ENCODE results near the gene TUT1. TPM values are rescaled to one million over a fixed set of nuclear protein-coding genes. Genes with fewer than 3 reads are reported as not detected.
A peak's percentile ranks its signal among the peaks of the same experiment; 100 is the strongest.
"Not testable (repeated sequence)": the region's sequence is repeated elsewhere in the genome, so short reads cannot be mapped to it uniquely, and the experiment has no call there.

The TUT1 gene
- total RNA-seq, 1 experiment from 2014 or later: 13.8 TPM

DNA sequence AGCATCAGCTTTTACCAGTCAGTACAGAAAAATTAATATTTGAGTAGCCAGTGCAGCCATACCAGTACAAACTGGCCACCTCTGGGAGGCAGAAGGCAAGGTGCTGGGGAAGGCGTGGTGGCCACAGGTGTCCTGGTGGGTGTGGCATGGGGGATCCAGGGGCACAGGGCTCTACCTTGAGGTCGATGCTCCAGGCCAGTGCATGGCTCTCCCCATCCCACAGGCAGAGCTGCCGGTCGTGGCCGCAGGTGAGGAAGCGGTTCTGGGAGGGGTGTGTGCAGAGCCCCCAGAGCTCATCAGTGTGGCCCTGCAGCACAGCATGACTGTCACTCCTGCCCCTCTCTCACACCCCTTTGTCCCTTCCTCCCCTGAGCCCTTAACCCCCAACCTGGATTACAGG lies 14.1 kb upstream of the TUT1 start:
- DNase-seq (ENCODE audit: low read depth): no peak

DNA sequence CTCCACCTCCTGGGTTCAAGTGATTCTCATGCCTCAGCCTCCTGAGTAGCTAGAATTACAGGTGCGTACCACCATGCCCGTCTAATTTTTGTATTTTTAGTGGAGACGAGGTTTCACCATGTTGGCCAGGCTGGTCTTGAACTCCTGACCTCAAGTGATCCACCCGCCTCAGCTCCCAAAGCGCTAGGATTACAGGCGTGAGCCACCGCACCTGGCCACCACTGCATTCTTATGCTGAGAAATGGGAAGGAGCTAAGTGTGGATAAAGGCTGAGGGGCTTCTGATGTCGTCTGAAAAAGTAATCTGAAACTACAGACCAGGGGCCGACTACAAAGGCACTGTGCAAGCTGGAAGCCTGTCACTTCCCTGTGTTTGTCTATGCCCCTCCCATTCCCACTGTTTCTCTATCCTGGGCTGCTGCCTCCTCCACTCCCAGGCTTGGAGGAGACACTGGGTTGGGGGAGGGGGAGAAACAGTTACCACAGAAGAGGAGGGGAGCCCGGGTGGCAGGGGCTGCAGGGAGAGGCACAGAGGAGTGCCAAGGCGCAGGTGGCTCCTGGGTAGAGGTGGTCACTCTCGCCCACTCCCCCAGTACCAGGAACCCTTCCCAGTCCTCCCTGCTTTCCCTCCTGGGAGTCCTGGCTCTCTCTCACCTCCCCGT lies 13.3 kb upstream of the TUT1 start:
- no peak for DNase-seq (ENCODE audit: low read depth)

DNA sequence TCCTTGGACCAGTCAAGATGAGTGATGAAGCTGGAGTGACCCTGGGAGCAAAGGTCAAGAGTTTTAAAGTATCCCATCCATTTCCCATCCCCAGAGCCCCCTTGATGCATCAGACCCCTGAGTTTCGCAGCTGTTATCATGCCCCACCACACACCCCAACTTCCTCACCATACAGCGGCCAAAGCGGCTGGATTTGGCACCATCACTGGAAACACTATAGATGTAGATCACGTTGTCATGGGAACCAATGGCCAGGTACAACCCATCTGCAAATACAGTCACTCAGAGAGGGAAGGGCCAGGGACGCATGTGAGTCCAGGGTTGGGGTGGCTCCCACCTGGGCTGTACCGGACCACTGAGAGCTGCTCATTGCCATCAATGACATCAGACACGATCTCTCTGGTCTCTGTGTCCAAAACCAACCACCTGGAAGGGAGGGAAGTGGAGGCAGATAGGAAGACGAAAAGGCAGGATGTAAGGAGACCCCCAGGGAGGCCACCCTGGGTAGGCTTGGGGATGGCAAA lies 12.5 kb upstream of the TUT1 start:
- DNase-seq (ENCODE audit: low read depth): no peak

DNA sequence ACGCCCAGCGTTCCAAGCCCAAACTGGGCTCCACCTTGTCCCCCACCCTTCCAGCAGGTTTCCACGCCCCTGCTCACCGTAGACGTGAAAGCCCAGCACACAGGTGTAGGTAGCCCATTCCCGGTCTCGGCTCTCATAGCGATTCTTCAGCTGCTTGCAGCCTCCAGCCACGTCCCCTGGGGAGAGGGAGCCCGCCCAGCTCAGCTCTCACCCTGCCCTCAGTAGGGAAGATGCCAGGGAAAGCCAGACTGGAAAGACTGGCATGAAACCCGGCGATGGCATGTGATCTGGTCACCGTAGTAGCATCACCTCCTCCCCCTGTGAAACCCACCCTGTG lies 11.7 kb upstream of the TUT1 start:
- no peak for DNase-seq (ENCODE audit: low read depth)

DNA sequence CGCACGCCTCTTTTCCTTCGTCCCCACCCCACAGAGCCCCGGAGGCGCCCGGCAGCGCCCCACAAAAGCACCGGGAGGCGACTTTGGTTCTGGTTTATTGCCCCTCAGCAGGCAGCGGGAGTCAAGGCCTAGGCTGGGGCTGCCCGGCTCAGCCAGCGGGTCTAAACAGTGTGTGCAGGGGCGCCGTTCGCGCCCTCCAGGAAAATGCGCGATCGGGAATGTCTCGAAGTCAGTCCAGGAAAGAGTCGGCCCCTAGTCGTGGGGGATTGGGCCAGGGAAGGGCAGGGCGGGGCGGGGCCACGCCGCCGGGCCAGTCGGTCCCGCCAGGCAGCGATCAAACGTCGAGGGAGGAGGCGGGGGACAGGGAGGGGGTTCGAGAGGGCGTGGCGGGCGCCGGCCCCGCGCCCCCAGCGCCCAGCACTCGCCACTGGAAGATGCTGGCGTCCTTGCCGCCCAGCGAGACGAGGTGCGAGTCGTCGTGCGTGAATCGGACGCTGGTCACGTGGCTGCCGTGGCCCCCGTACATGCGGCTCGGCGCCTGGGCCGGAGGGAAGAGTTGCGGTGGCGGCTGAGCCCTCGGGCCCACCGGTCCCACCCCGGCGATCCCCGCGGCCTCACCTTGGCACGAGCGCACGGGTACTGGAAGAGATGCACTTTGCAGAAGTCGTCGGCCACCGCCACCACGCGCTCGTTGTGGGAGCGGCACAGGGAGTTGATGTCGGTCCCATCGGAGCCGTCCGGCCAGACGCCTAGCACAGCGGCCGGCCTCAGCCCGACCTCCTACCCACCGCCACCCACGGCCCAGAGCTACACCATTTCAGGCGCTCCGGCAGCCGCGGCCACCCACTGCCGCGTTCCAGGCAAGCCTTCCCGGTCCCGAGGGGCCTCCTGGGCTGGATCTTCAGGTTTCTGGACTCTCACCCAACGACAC lies 11.1 kb upstream of the TUT1 start:
- DNase-seq (ENCODE audit: low read depth): peak; percentile 85

DNA sequence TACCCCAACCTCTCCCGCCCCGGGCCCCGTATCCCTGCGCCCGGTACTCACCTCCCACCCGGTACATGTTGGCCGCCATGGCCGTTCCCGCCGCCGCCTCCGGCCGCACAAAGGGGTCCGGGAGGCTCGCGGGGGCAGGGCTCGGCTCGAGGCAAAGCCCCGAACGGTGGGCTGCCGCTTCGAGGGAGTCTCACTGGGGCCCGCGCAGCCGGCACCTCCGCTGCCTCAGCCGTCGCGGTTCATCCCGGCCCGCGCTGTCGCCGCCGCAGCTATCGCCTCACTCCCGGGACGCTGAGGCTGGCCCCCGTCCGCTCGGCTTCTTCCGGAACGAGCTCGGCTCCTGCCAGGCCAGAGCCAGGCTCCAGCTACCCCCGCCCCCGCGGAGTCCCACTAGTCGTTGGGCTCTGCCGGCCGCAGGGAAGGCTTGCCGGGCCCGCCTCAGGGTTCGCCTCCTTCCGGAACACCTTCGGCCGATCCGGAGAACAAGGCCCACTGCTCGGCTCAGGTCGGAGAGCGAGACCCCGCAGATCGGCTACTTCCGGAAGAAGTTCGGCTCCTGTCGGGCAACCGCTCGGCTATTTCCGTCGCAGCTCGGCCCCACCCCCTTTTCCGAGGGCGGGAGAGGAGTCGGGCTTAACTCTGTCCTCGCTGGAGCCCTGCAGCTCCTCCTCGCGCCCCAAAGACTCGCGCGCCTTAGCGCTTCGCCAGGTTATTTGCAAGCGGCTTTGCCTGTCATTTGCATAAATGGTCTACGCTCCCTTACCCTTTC lies 10.2 kb upstream of the TUT1 start, which contains the start of gene MTA2:
TSS of gene MTA2 (minus strand) at position 494 of the 769 bp plus-strand sequence. CDS start at position 79, 415 bp downstream.
- peak; percentile 98 for DNase-seq (ENCODE audit: low read depth)

DNA sequence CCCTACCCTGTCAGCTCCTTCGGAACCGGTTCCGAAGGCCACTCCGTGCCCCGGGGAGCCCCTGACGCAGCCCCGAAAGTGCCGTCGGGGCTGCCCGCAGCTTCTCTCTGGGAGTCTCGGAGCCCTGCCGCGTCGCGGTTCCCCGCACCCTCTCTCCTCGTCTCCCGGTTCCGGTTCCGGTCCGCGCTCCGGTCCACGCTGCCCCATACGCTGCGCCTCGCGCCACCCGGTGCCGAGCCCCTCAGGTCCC lies 9.7 kb upstream of the TUT1 start:
- DNase-seq (ENCODE audit: low read depth): peak; percentile 57

- no peak for DNase-seq (ENCODE audit: low read depth)
Observed at GRCh38 chr11:62600367-62601121, 9.2 kb upstream of the TUT1 start.

DNA sequence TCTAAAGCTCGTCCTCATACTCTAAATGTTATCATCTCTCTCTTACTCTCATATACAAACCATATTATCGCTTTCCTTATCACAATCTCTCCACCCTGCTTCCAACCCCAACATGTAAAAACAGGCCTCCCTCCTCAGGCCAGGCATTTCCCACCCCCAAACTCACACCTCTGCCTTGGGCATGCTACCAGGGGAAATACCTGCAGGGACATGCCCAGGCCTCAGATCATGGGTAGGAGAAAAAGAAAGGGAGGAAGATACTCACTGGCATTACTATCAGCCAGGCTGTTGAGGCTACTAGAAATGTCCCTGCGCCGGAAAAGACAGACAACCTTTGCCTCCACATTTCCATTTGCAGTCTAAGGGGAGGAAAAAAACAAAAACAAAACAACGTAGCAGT lies 8.6 kb upstream of the TUT1 start:
- no peak for DNase-seq (ENCODE audit: low read depth)

DNA sequence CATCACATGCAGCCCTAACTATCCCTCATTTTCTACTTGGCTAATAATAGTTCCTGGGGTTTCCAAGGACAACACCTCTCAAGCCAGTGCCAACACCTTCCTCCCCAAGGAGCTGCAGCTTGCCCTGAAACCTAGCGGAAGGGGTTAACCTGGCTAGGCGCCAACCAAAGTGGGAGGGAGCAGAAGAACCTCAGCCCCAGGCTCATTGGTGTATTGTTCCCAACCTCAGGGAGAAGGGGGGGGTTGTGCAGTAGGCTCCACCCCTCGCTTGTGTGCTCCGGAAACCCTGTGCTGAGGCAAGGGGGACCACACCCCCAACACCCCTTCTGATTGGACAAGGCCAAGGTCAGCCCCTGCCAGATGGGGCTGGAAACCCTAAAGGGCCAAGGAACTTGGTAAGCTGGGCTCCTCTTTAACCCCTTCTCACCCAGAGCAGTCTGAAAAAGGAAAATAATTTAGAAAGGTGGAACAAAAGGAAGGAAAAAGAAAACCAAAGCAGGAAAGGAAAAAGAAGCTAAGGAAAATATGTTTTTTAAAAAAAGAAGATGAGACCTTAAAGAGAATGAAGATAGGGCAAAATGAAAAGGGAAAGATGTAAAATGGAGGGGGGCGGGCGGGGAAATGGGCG lies 7.9 kb upstream of the TUT1 start:
- peak; percentile 91 for DNase-seq (ENCODE audit: low read depth)

DNA sequence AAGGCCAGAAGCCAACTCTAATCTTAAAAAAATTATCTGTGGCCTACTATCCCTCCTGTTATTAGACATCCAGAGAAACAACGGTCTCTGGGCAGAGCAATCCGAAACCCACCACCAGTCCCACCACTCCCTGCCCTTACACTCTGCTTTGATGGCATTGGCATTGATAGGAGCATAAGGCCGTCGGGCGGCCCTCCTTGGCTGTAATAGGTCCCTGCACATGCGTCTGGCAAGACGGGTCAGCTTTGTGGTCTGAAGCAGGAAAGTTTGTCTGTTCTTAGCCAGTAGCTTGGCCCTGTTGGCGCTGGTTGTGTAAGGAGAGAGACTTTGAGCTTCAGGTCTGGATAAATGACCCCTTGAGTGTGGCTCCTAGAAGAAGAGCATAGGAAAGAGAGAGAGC lies 3.8 kb upstream of the TUT1 start:
- DNase-seq (ENCODE audit: low read depth): no peak

- DNase-seq (ENCODE audit: low read depth): peak; percentile 76
Observed at GRCh38 chr11:62593434-62594044, 2.2 kb upstream of the TUT1 start.

GRCh38 chr11:62592989-62593421 lies 1.7 kb upstream of the TUT1 start:
- no peak for DNase-seq (ENCODE audit: low read depth)

GRCh38 chr11:62592146-62592815 lies 958 bp upstream of the TUT1 start:
- DNase-seq (ENCODE audit: low read depth): no peak

GRCh38 chr11:62588966-62589637 lies 2.2 kb downstream of the TUT1 start:
- peak; percentile 30 for DNase-seq (ENCODE audit: low read depth)

DNA sequence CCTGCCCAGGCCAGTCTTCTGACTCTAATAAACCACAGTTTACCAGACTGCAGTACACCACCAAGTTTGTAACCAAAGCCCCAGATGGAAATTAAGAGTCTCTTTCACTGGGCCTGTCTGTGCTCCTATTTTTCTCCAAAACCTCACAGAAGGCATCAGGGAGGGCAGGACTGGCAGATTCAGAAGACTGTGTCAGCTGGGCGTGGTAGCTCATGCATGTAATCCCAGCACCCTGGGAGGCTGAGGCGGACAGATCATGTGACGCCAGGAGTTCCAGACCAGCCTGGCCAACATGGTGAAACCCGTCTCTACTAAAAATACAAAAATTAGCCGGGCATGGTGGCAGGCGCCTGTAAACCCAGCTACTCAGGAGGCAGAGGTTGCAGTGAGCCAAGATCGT lies 6.0 kb downstream of the TUT1 start:
- DNase-seq (ENCODE audit: low read depth): not testable (repeated sequence)

DNA sequence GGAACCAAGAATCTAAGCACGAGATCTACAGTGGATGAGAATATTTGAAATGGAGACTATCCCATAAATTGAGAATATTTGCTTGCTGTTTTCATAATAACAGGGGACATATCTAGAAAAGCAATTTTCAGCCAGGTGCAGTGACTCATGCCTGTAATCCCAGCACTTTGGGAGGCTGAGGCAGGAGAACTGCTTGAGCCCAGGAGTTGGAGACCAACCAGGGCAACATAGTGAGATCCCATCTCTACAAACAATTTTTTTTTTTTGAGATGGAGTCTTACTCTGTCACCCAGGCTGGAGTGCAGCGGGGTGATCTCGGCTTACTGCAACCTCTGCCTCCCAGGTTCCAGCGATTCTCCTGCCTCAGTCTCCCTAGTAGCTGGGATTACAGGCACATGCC lies 9.6 kb downstream of the TUT1 start:
- not testable (repeated sequence) for DNase-seq (ENCODE audit: low read depth)

DNA sequence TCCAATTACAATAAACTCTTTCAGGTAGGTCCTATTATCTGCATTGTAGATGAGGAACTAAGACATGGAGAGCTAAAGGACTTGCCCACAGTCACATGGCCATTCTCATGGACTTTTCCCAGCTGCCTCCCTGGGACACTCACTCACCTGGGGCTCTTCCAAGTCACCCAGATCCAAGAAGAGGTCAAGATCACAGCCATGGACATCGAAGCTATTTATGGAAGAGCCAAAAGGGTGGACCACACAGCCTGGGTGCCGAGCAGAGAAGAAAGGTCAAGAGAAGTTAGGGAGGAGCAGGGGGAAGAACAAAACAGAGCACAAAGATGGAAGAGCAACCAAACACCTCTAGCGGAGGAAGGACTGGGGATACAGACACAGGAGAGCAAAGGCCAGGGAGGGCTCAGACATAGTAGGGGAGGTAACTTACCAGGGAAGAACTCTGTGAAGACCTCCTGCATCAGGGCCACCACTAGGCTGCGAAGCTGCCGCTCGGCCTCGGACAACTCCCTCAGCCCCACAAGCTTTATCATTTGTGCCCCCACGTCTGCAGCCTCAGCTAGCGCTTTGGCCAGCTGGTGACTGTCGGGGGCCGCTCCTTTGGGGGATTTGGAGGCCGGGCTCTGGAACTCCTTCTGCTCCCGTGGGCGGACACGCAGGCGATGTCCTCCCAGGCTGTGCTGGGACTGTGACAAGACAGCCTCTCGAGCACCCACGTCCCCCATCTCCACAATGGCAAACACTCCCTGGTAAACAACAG lies 10.2 kb downstream of the TUT1 start:
- no peak for DNase-seq (ENCODE audit: low read depth)

DNA sequence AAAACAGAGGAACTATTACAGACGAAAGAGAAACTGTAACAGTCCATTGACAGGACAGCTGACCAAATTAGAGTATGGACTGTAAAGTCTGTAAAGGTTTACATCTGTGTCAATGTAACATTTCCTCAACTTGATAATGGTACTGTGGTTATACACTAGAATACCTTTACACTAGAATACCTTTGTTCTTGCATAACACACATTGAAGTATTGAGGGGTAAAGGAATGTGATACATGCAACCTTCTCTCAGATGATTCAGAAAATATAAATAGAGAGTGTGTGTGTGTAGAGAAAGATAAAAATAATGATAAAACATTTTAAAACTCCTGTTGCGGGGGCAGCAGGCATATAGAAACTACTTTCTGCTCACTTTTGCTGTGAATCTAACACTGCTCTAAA lies 12.1 kb downstream of the TUT1 start:
- no peak for DNase-seq (ENCODE audit: low read depth)
